Astrocyte (in vitro differentiated cells and primary cell): ENCODE measurements around the gene HSPA12B. TPM values are rescaled to one million over a fixed set of nuclear protein-coding genes. Genes with fewer than 3 reads are reported as not detected.

ENCODE experiments used
- DNase-seq: peaks from one replicate; pipeline ENCODE4 v3.0.0-alpha.2; 2010; ENCODE audit warnings: low read depth
- FAIRE-seq: peaks from 2 replicates; lab custom pipeline; 2011; peaks lifted over from hg19 to GRCh38; lab: Jason Lieb, UNC
- H2AFZ ChIP-seq: 2 replicates; pipeline ENCODE4 v1.6.0; 2012; ENCODE audit warnings: low read depth, low read length, inconsistent platforms
- H3K27ac ChIP-seq: 2 replicates; pipeline ENCODE4 v1.5.1; 2011; ENCODE audit warnings: low read depth, low read length, inconsistent platforms
- H3K27me3 ChIP-seq: 2 replicates; pipeline ENCODE4 v1.6.0; 2011; ENCODE audit warnings: low read length, inconsistent platforms; ENCODE audit not compliant: insufficient read depth
- H3K36me3 ChIP-seq: 2 replicates; pipeline ENCODE4 v1.5.1; 2011; ENCODE audit warnings: low read length, inconsistent platforms; ENCODE audit not compliant: insufficient read depth
- H3K4me1 ChIP-seq: 2 replicates; pipeline ENCODE4 v1.5.1; 2011; ENCODE audit warnings: low read length, inconsistent platforms; ENCODE audit not compliant: insufficient read depth
- H3K4me2 ChIP-seq: 2 replicates; pipeline ENCODE4 v1.6.0; 2012; ENCODE audit warnings: low read length, inconsistent platforms
- H3K4me3 ChIP-seq: 2 replicates; pipeline ENCODE4 v1.5.1; 2011; ENCODE audit warnings: low read depth, mild to moderate bottlenecking, low read length, inconsistent platforms; ENCODE audit not compliant: insufficient read depth
- H3K79me2 ChIP-seq: 2 replicates; pipeline ENCODE4 v1.6.0; 2012; ENCODE audit warnings: mild to moderate bottlenecking, low read length, inconsistent platforms; ENCODE audit not compliant: insufficient read depth
- H3K9ac ChIP-seq: 2 replicates; pipeline ENCODE4 v1.6.0; 2012; ENCODE audit warnings: mild to moderate bottlenecking, low read length, inconsistent platforms
- H3K9me3 ChIP-seq: 2 replicates; pipeline ENCODE4 v1.5.1; 2012; ENCODE audit warnings: low read depth, mild to moderate bottlenecking, low read length, inconsistent platforms; ENCODE audit not compliant: insufficient read depth
- H4K20me1 ChIP-seq: 2 replicates; pipeline ENCODE4 v1.6.0; 2012; ENCODE audit warnings: low read length, inconsistent platforms; ENCODE audit not compliant: insufficient read depth
- H3K27ac Mint-ChIP-seq: one replicate; pipeline ENCODE4 v1.8.0; 2021; ENCODE audit warnings: mild to moderate bottlenecking, mixed read lengths; ENCODE audit not compliant: unreplicated experiment
- H3K27me3 Mint-ChIP-seq: one replicate; pipeline ENCODE4 v1.8.0; 2021; ENCODE audit warnings: low read depth, mixed read lengths; ENCODE audit not compliant: unreplicated experiment
- H3K36me3 Mint-ChIP-seq: one replicate; pipeline ENCODE4 v1.8.0; 2021; ENCODE audit warnings: low read depth, mixed read lengths; ENCODE audit not compliant: unreplicated experiment
- H3K4me1 Mint-ChIP-seq: one replicate; pipeline ENCODE4 v1.8.0; 2021; ENCODE audit warnings: low read depth, mixed read lengths; ENCODE audit not compliant: unreplicated experiment
- H3K4me3 Mint-ChIP-seq: one replicate; pipeline ENCODE4 v1.8.0; 2021; ENCODE audit warnings: mild to moderate bottlenecking, moderate library complexity, mixed read lengths; ENCODE audit not compliant: unreplicated experiment
- H3K9me3 Mint-ChIP-seq: one replicate; pipeline ENCODE4 v1.8.0; 2021; ENCODE audit warnings: mild to moderate bottlenecking, mixed read lengths; ENCODE audit not compliant: unreplicated experiment
- CTCF ChIP-seq: IDR thresholded peaks from 2 replicates; pipeline ENCODE4 v1.5.1; 2011; ENCODE audit warnings: low read depth, mild to moderate bottlenecking, inconsistent platforms, low read length, moderate library complexity; ENCODE audit not compliant: insufficient read depth
- EZH2 ChIP-seq: IDR thresholded peaks from 2 replicates; pipeline ENCODE4 v1.6.1; 2012; ENCODE audit warnings: mild to moderate bottlenecking, low read length, inconsistent platforms; ENCODE audit not compliant: insufficient read depth
- total RNA-seq: library from RNA; stranded (reverse); gene quantifications from 2 replicates; pipeline ENCODE4 v1.2.1, GENCODE V29; 2021

HSPA12B gene
- total RNA-seq, 1 donor from 2014 or later = not detected

- Histone ChIP-seq H3K27ac (no peak overlapping the region), H3K4me3 (no peak overlapping the region), H3K79me2 (no peaks in the 10 kb centered on the region), H3K9ac (no peak overlapping the region), H3K4me1 (peaks cover 5% of the 10 kb centered on the region), H3K27me3 (peaks cover 22% of the 10 kb centered on the region), H3K9me3 (no peaks in the 10 kb centered on the region), H3K4me2 (no peak overlapping the region), H2AFZ (no peak overlapping the region), H4K20me1 (peaks cover 13% of the 10 kb centered on the region), H3K36me3 (no peaks in the 10 kb centered on the region)
- H3K36me3 Mint-ChIP-seq = no peaks in the 10 kb centered on the region
- peaks cover 7% of the 10 kb centered on the region for H3K9me3 Mint-ChIP-seq
- H3K4me1 Mint-ChIP-seq = no peaks in the 10 kb centered on the region
- no peak for DNase-seq
- no peak for TF ChIP-seq CTCF
- TF ChIP-seq EZH2 = no peak
- H3K4me3 Mint-ChIP-seq = no peak overlapping the region
- H3K27me3 Mint-ChIP-seq = peaks cover 68% of the 10 kb centered on the region
- no peak overlapping the region for H3K27ac Mint-ChIP-seq
- no peak for FAIRE-seq
Measured at GRCh38 chr20:3747471-3747870, 15.0 kb downstream of the HSPA12B start.

- TF ChIP-seq CTCF = no peak
- no peak for TF ChIP-seq EZH2
- peaks cover 70% of the 10 kb centered on the region for H3K27me3 Mint-ChIP-seq
Measured at GRCh38 chr20:3748073-3748472, 15.6 kb downstream of the HSPA12B start.

GRCh38 chr20:3749087-3749688 is 16.7 kb downstream of the HSPA12B start:
- peaks cover 7% of the 10 kb centered on the region for H3K9me3 Mint-ChIP-seq
- Histone ChIP-seq H4K20me1 (peaks cover 20% of the 10 kb centered on the region), H2AFZ (no peak overlapping the region), H3K9ac (no peak overlapping the region), H3K79me2 (no peaks in the 10 kb centered on the region), H3K27me3 (peaks cover 21% of the 10 kb centered on the region), H3K27ac (no peak overlapping the region), H3K4me2 (peak overlapping the region; percentile 68), H3K4me3 (no peak overlapping the region), H3K4me1 (peaks cover 5% of the 10 kb centered on the region), H3K36me3 (no peaks in the 10 kb centered on the region), H3K9me3 (no peaks in the 10 kb centered on the region)
- H3K4me1 Mint-ChIP-seq = no peaks in the 10 kb centered on the region
- DNase-seq = no peak
- peaks cover 64% of the 10 kb centered on the region for H3K27me3 Mint-ChIP-seq
- TF ChIP-seq CTCF (no peak), EZH2 (no peak)
- FAIRE-seq = no peak
- peaks cover 3% of the 10 kb centered on the region for H3K36me3 Mint-ChIP-seq
- no peak overlapping the region for H3K4me3 Mint-ChIP-seq
- H3K27ac Mint-ChIP-seq = no peak overlapping the region

More at GRCh38 chr20:3748073-3748472, 15.6 kb downstream of the HSPA12B start:
- Histone ChIP-seq H2AFZ (no peak overlapping the region), H3K9me3 (no peaks in the 10 kb centered on the region), H3K27ac (no peak overlapping the region), H3K4me1 (peaks cover 5% of the 10 kb centered on the region), H3K79me2 (no peaks in the 10 kb centered on the region), H3K36me3 (no peaks in the 10 kb centered on the region), H3K4me2 (no peak overlapping the region), H4K20me1 (peaks cover 19% of the 10 kb centered on the region), H3K9ac (no peak overlapping the region), H3K4me3 (no peak overlapping the region), H3K27me3 (peaks cover 22% of the 10 kb centered on the region)
- Mint-ChIP-seq H3K4me1 (no peaks in the 10 kb centered on the region), H3K36me3 (peaks cover under 1% of the 10 kb centered on the region), H3K9me3 (peaks cover 7% of the 10 kb centered on the region), H3K4me3 (no peak overlapping the region), H3K27ac (no peak overlapping the region)
- DNase-seq = no peak
- no peak for FAIRE-seq
